Activated CD8-positive, alpha-beta T cell treated with anti-CD3 and anti-CD28 coated beads for 36 hours (primary cell): ENCODE results near the gene ARHGEF28. TPM values are rescaled to one million over a fixed set of nuclear protein-coding genes. Genes with fewer than 3 reads are reported as not detected.

Experiments used
- ATAC-seq: fragments of 200-7000 bp; cut with Tn5 transposase; one replicate; pipeline ENCODE4 v1.10.0; 2021; ENCODE audit warnings: mild to moderate bottlenecking, moderate library complexity
- CTCF ChIA-PET: fragments of 350-600 bp; sonication (Branson Sonifier 250); formaldehyde crosslinking; loops from one replicate; lab custom pipeline; 2021; ENCODE audit warnings: antibody characterized with exemption; lab: Charles Lee
- POLR2A ChIA-PET: fragments of 350-600 bp; sonication (Branson Sonifier 250); formaldehyde crosslinking; loops from one replicate; lab custom pipeline; 2021; ENCODE audit warnings: antibody characterized with exemption; lab: Charles Lee
- DNase-seq: peaks from one replicate; pipeline ENCODE4 v3.0.0-alpha.2; 2020
- H3K27ac Mint-ChIP-seq: one replicate; pipeline ENCODE4 v1.8.0; 2021; ENCODE audit warnings: mild to moderate bottlenecking, mixed read lengths
- H3K27me3 Mint-ChIP-seq: one replicate; pipeline ENCODE4 v1.8.0; 2021; ENCODE audit warnings: mixed read lengths
- H3K36me3 Mint-ChIP-seq: one replicate; pipeline ENCODE4 v1.8.0; 2021; ENCODE audit warnings: low read depth, mixed read lengths
- H3K4me1 Mint-ChIP-seq: one replicate; pipeline ENCODE4 v1.8.0; 2021; ENCODE audit warnings: low read depth, mixed read lengths
- H3K4me3 Mint-ChIP-seq: one replicate; pipeline ENCODE4 v1.8.0; 2021; ENCODE audit warnings: mild to moderate bottlenecking, moderate library complexity, mixed read lengths
- H3K9me3 Mint-ChIP-seq: one replicate; pipeline ENCODE4 v1.8.0; 2021; ENCODE audit warnings: mixed read lengths
- intact Hi-C: fragments of 100-400 bp; cut with micrococcal nuclease; formaldehyde crosslinking; loops from one replicate; pipeline ENCODE4 v1.10.0; 2022
- total RNA-seq, 2 experiments: library from RNA; stranded (reverse); gene quantifications; one replicate each; pipeline ENCODE4 v1.2.3, GENCODE V29; 2021
- TF ChIP-seq, protein P1 (sequence below): fragments of 200-600 bp; IDR thresholded peaks from one replicate; pipeline ENCODE4 v1.8.0; 2022; ENCODE audit warnings: antibody characterized with exemption, mild to moderate bottlenecking

The ARHGEF28 gene
- total RNA-seq, 2 experiments from 2014 or later = 0.05 TPM; not detected in 1

DNA sequence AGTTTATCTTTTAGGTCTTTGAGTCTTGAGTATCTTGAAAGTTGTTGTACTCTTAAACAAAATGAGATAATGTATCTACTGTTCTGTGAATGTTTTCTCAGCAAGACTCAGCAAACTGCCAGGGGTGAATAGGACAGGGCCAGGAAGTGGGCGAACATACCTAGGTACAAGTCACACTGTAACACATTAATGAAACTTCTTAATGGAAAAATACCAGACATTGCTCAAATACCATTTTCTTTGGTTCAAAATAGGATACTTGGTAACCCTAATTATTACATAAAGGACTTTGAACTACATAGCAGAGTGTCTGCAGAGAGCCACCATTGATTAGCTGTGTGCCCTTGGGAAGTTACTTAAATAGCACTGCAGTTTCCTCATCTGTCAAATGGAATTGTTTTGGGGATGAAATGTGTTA lies 197.5 kb downstream of the ARHGEF28 start:
- H3K9me3 Mint-ChIP-seq = no peaks in the 10 kb centered on the region
- no peak overlapping the region for H3K27ac Mint-ChIP-seq
- POLR2A ChIA-PET = no interaction called here
- no peak for ATAC-seq
- H3K4me3 Mint-ChIP-seq = no peak overlapping the region
- no peaks in the 10 kb centered on the region for H3K36me3 Mint-ChIP-seq
- intact Hi-C loops = no loop called here
- no peak for DNase-seq
- TF ChIP-seq, protein P1, sequence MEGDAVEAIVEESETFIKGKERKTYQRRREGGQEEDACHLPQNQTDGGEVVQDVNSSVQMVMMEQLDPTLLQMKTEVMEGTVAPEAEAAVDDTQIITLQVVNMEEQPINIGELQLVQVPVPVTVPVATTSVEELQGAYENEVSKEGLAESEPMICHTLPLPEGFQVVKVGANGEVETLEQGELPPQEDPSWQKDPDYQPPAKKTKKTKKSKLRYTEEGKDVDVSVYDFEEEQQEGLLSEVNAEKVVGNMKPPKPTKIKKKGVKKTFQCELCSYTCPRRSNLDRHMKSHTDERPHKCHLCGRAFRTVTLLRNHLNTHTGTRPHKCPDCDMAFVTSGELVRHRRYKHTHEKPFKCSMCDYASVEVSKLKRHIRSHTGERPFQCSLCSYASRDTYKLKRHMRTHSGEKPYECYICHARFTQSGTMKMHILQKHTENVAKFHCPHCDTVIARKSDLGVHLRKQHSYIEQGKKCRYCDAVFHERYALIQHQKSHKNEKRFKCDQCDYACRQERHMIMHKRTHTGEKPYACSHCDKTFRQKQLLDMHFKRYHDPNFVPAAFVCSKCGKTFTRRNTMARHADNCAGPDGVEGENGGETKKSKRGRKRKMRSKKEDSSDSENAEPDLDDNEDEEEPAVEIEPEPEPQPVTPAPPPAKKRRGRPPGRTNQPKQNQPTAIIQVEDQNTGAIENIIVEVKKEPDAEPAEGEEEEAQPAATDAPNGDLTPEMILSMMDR = no peak
- CTCF ChIA-PET = no interaction called here
- peaks cover 5% of the 10 kb centered on the region for H3K27me3 Mint-ChIP-seq
- H3K4me1 Mint-ChIP-seq = no peaks in the 10 kb centered on the region

DNA sequence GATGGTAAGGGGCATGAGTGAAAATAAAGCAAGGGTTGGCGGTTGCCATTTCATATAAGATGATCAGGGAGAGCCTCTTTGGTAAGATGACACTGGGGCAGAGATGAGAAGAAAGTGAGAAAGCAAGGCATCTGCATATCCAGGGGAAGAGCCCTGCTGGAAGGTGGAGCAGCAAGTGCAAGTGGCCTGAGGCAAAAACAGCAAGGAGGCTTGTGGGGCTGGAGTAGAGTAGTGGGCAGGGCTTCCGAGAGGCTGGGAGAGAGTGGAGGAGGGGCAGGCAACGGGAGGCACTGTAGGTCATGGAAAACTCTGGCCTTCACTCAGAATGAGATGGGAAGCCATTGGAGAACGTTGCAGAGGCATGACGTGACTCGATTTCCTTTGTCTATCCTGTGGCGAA lies 199.2 kb downstream of the ARHGEF28 start:
- ChIA-PET POLR2A (no interaction called here), CTCF (no interaction called here)
- TF ChIP-seq, protein P1 = no peak
- no peak for DNase-seq
- Mint-ChIP-seq H3K27me3 (peaks cover 8% of the 10 kb centered on the region), H3K36me3 (no peaks in the 10 kb centered on the region), H3K4me1 (no peaks in the 10 kb centered on the region), H3K4me3 (no peak overlapping the region), H3K9me3 (no peaks in the 10 kb centered on the region), H3K27ac (no peak overlapping the region)
- intact Hi-C loops = no loop called here
- ATAC-seq = no peak

DNA sequence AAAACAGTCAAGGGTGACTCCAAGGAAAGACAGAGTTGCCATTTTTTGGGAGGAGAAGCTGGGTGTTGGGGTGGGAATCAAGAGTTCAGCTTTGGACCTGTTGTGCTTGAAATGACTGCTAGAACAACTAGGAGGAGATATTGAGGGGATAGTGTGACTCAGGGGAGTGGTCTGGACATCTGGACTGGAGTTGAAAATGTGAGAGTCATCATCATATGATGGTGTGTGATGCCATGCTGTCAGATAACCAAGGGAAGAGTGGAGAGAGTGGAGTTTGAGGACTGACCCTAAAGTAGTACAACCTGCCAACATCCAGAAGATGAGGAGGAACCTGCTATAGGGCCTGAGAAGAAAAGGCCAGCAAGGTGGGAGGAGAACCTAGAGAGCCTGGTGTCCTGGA lies 199.7 kb downstream of the ARHGEF28 start:
- no peaks in the 10 kb centered on the region for H3K4me1 Mint-ChIP-seq
- H3K9me3 Mint-ChIP-seq = no peaks in the 10 kb centered on the region
- peaks cover 8% of the 10 kb centered on the region for H3K27me3 Mint-ChIP-seq
- no peak overlapping the region for H3K27ac Mint-ChIP-seq
- CTCF ChIA-PET = no interaction called here
- no peak for ATAC-seq
- no peaks in the 10 kb centered on the region for H3K36me3 Mint-ChIP-seq
- DNase-seq = no peak
- POLR2A ChIA-PET = no interaction called here
- intact Hi-C loops = no loop called here
- H3K4me3 Mint-ChIP-seq = no peak overlapping the region
- TF ChIP-seq, protein P1 = no peak

DNA sequence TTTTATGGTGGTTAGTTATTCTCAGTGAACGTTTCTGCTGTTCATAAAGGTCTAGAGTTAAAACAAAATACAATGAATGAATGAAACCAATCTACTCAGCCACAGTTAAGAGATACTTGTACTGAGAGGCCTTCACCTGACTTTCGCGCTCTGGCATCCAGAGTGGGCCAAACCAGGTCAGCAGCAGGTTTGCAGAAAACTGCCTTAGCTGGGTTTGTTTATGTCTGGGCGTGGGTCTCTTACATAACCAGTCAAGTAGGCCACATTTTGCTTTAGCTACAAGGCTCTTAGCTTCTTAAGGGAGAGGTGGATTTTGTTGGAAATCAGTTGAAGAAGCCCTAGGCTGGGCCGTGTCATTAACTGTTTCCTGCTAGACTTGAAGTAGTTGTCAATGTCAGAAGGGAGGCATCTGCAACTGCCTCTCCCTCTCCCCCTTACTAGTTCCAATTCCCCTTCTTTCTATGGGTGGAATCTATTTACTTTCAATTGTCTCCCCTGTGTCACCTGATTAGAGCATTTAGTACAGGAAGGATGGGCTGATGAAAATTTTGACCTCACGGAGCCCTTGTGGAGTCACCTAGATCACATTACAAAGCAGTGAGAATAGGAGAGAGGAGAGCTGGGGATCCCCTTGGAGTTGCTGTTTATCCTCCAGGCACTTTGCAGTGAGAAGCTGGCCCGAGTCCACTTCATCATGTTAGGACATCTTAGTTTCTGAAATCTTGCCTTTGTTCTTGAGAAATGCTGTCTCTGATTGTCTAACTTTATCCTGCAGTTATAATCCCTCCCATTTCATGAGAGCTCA lies 200.5 kb downstream of the ARHGEF28 start:
- DNase-seq (no peak), ATAC-seq (no peak)
- ChIA-PET POLR2A (no interaction called here), CTCF (no interaction called here)
- Mint-ChIP-seq H3K27me3 (peaks cover 8% of the 10 kb centered on the region), H3K36me3 (no peaks in the 10 kb centered on the region), H3K4me1 (no peaks in the 10 kb centered on the region), H3K9me3 (no peaks in the 10 kb centered on the region), H3K27ac (no peak overlapping the region), H3K4me3 (no peak overlapping the region)
- TF ChIP-seq, protein P1 = no peak
- intact Hi-C loops = no loop called here

DNA sequence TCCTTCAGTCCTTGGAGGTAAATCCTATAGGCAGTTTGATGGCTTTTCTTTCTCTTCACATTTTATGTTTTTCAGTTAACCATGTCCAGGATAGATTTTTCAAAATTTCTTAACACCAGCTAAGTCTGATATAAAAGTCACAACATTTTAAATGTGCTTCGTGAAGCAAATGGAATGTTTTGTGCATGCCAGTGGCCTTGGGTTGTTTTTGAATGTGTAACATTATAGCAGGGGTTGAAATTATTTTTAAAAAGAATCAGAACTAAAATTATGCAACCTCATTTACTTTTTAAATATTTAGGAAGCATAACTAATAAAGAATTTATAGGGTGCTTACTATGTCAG lies 201.1 kb downstream of the ARHGEF28 start:
- TF ChIP-seq, protein P1 = no peak
- CTCF ChIA-PET = interaction anchor here (0.8 kb wide), 1 partner anchor 34 kb away, joined by 3 read pairs; no protein-coding TSS in a partner anchor

More for the DNA sequence above, 201.1 kb downstream of the ARHGEF28 start:
- intact Hi-C loops = no loop called here
- POLR2A ChIA-PET = no interaction called here
- H3K27ac Mint-ChIP-seq = no peak overlapping the region
- H3K27me3 Mint-ChIP-seq = peaks cover 8% of the 10 kb centered on the region
- no peak for DNase-seq
- no peak overlapping the region for H3K4me3 Mint-ChIP-seq
- no peaks in the 10 kb centered on the region for H3K9me3 Mint-ChIP-seq
- H3K4me1 Mint-ChIP-seq = no peaks in the 10 kb centered on the region
- ATAC-seq = no peak
- H3K36me3 Mint-ChIP-seq = no peaks in the 10 kb centered on the region
